Esophagus muscularis mucosa (tissue), 4 donors: ENCODE results near the gene MAK. TPM values are rescaled to one million over a fixed set of nuclear protein-coding genes. Genes with fewer than 3 reads are reported as not detected.
A peak's percentile ranks its signal among the peaks of the same experiment; 100 is the strongest.

Experiments used
- DNase-seq: peaks from one replicate; pipeline ENCODE4 v3.0.0-alpha.2; 2017; ENCODE audit errors: extremely low spot score
- H3K27ac ChIP-seq, 4 donors: fragments of 200-600 bp; sonication (generic); replicated peaks in 1 of 4; 1 replicate in 3 of 4; 2 replicates in 1 of 4; pipeline ENCODE4 v1.5.1; 2016 to 2019; ENCODE audit warnings: mild to moderate bottlenecking in 1 of 4
- H3K27me3 ChIP-seq, 4 donors: fragments of 200-600 bp; sonication (generic); one replicate each; pipeline versions ENCODE4 v1.5.1 to v1.6.0; 2016 to 2019
- H3K36me3 ChIP-seq, 4 donors: fragments of 200-600 bp; sonication (generic); one replicate each; pipeline ENCODE4 v1.5.1; 2016 to 2019
- H3K4me1 ChIP-seq, 4 donors: fragments of 200-600 bp; sonication (generic); one replicate each; pipeline ENCODE4 v1.5.1; 2016 to 2019
- H3K4me3 ChIP-seq, 4 donors: fragments of 200-600 bp; sonication (generic); 1 replicate in 2 of 4; 2 replicates in 2 of 4; pipeline ENCODE4 v1.5.1; 2016 to 2019; ENCODE audit warnings: mild to moderate bottlenecking in 4 of 4, moderate library complexity in 1 of 4
- H3K9me3 ChIP-seq, 4 donors: fragments of 200-600 bp; sonication (generic); 1 replicate in 3 of 4; 2 replicates in 1 of 4; pipeline ENCODE4 v1.5.1; 2016 to 2019
- EP300 ChIP-seq: sonication (generic); formaldehyde crosslinking; IDR thresholded peaks from one replicate; pipeline ENCODE4 v1.6.1; 2017; ENCODE audit warnings: antibody characterized with exemption
- POLR2A ChIP-seq: fragments of 450-650 bp; IDR thresholded peaks from one replicate; pipeline ENCODE4 v1.6.1; 2017; ENCODE audit warnings: antibody characterized with exemption, moderate library complexity, mild to moderate bottlenecking, low read depth
- POLR2AphosphoS5 ChIP-seq, 2 donors: sonication (generic); formaldehyde crosslinking; IDR thresholded peaks; one replicate each; pipeline ENCODE4 v1.6.1; 2017; ENCODE audit warnings: antibody characterized with exemption in 2 of 2
- whole genome bisulfite sequencing: methylation state at CpG from one replicate; pipeline ENCODE4 v1.1.5; 2018; 5-methylcytosine and 5-hydroxymethylcytosine counted together
- intact Hi-C: fragments of 100-400 bp; cut with DNase I; formaldehyde crosslinking; loops from one replicate; pipeline ENCODE4 v1.15.1; 2023
- total RNA-seq, 4 donors: library from RNA; depleted of rRNA; stranded (reverse); fragments of >200 nt; gene quantifications; one replicate each; pipeline versions ENCODE4 v1.1.0 to v1.2.1, GENCODE V29; 2016
- TF ChIP-seq, protein P1 (sequence below), 3 experiments: fragments of 200-600 bp in 2 of 3; fragments of 450-650 bp in 1 of 3; sonication (generic) in 2 of 3; IDR thresholded peaks; one replicate each; pipeline ENCODE4 v1.5.1; 2017 to 2019; ENCODE audit warnings: antibody characterized with exemption in 3 of 3, mild to moderate bottlenecking in 2 of 3, moderate library complexity in 1 of 3

MAK gene
- total RNA-seq, 4 donors from 2014 or later, result 0.13 to 0.42 TPM; not detected in 2

- no peaks in the 10 kb centered on the region for H3K27me3 ChIP-seq
- H3K4me1 ChIP-seq, result no peaks in the 10 kb centered on the region
- no peak overlapping the region for H3K27ac ChIP-seq
- TF ChIP-seq POLR2A (no peak), POLR2AphosphoS5 (IDR thresholded peaks at IDR 0.05) (no peak), EP300 (no peak)
- TF ChIP-seq, protein P1, sequence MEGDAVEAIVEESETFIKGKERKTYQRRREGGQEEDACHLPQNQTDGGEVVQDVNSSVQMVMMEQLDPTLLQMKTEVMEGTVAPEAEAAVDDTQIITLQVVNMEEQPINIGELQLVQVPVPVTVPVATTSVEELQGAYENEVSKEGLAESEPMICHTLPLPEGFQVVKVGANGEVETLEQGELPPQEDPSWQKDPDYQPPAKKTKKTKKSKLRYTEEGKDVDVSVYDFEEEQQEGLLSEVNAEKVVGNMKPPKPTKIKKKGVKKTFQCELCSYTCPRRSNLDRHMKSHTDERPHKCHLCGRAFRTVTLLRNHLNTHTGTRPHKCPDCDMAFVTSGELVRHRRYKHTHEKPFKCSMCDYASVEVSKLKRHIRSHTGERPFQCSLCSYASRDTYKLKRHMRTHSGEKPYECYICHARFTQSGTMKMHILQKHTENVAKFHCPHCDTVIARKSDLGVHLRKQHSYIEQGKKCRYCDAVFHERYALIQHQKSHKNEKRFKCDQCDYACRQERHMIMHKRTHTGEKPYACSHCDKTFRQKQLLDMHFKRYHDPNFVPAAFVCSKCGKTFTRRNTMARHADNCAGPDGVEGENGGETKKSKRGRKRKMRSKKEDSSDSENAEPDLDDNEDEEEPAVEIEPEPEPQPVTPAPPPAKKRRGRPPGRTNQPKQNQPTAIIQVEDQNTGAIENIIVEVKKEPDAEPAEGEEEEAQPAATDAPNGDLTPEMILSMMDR (IDR thresholded peaks at IDR 0.05), result no peak
- peaks cover 0 to 67% (median 38%) of the 10 kb centered on the region in 4 donors for H3K36me3 ChIP-seq
- DNase-seq, result no peak
- no peak overlapping the region for H3K4me3 ChIP-seq
- 69% methylated on average over 12 of the region's 12 CpGs for WGBS
- intact Hi-C loops, result no loop called here
- no peaks in the 10 kb centered on the region for H3K9me3 ChIP-seq
These were observed 66.9 kb downstream of the MAK start for GRCh38 chr6:10771371-10771894.

DNA sequence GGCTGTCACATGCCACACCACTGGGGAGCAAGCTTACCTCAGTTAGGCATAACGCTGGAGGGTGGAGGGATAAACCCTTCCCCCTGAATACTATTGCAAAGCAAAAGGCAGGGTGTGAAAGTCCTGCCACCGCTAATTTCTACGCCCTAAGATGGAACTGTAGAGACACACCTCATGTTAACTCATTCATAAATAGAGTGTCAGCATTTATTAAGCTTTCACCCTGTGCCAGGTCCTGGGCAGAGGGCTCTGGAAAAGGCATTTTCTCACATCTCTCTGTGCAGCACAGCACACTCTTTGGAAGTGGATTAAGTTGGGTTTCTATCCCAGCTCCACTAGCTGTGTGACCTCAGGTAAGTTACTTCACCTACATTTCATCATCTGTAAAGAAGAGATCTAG, 68.9 kb downstream of the MAK start:
- intact Hi-C loops, result no loop called here
- no peak for TF ChIP-seq POLR2A
- no peak for TF ChIP-seq POLR2AphosphoS5 (IDR thresholded peaks at IDR 0.05)
- TF ChIP-seq, protein P1 (IDR thresholded peaks at IDR 0.05), result no peak
- TF ChIP-seq EP300, result no peak

GRCh38 chr6:10763006-10763405, 75.3 kb downstream of the MAK start:
- peaks cover 7 to 15% (median 9%) of the 10 kb centered on the region in 4 donors for H3K4me1 ChIP-seq
- no peak overlapping the region for H3K4me3 ChIP-seq
- DNase-seq, result no peak
- no peaks in the 10 kb centered on the region for H3K27me3 ChIP-seq
- peaks cover 0 to 22% (median 10%) of the 10 kb centered on the region in 4 donors for H3K36me3 ChIP-seq
- no peak overlapping the region for H3K27ac ChIP-seq
- no peak for TF ChIP-seq EP300
- TF ChIP-seq POLR2AphosphoS5 (IDR thresholded peaks at IDR 0.05), result no peak
- no peak for TF ChIP-seq POLR2A
- TF ChIP-seq, protein P1 (IDR thresholded peaks at IDR 0.05), result no peak
- no peaks in the 10 kb centered on the region for H3K9me3 ChIP-seq
- 78% methylated on average over 2 of the region's 2 CpGs for WGBS
- intact Hi-C loops, result no loop called here

More for the DNA sequence above, 68.9 kb downstream of the MAK start:
- DNase-seq, result no peak
- Histone ChIP-seq H3K4me1 (no peaks in the 10 kb centered on the region), H3K27me3 (no peaks in the 10 kb centered on the region), H3K4me3 (no peak overlapping the region), H3K9me3 (no peaks in the 10 kb centered on the region), H3K27ac (no peak overlapping the region), H3K36me3 (peaks cover 0 to 48% (median 25%) of the 10 kb centered on the region in 4 donors)
- 87% methylated on average over 3 of the region's 3 CpGs for WGBS

GRCh38 chr6:10759884-10760329, 78.4 kb downstream of the MAK start:
- WGBS, result 52% methylated on average over 6 of the region's 6 CpGs
- peaks cover 7 to 15% (median 9%) of the 10 kb centered on the region in 4 donors for H3K4me1 ChIP-seq
- no peaks in the 10 kb centered on the region for H3K27me3 ChIP-seq
- intact Hi-C loops, result no loop called here
- H3K27ac ChIP-seq, result peak overlapping the region in 2 of 4 donors; percentile 16 to 20
- H3K4me3 ChIP-seq, result no peak overlapping the region
- DNase-seq, result no peak
- H3K9me3 ChIP-seq, result no peaks in the 10 kb centered on the region
- TF ChIP-seq POLR2AphosphoS5 (IDR thresholded peaks at IDR 0.05), result no peak
- TF ChIP-seq POLR2A, result no peak
- no peak for TF ChIP-seq EP300
- TF ChIP-seq, protein P1 (IDR thresholded peaks at IDR 0.05), result no peak
- peaks cover 9 to 45% (median 31%) of the 10 kb centered on the region in 4 donors for H3K36me3 ChIP-seq
